Measurements from ENCODE around the gene LYAR.

LYAR gene

DNA sequence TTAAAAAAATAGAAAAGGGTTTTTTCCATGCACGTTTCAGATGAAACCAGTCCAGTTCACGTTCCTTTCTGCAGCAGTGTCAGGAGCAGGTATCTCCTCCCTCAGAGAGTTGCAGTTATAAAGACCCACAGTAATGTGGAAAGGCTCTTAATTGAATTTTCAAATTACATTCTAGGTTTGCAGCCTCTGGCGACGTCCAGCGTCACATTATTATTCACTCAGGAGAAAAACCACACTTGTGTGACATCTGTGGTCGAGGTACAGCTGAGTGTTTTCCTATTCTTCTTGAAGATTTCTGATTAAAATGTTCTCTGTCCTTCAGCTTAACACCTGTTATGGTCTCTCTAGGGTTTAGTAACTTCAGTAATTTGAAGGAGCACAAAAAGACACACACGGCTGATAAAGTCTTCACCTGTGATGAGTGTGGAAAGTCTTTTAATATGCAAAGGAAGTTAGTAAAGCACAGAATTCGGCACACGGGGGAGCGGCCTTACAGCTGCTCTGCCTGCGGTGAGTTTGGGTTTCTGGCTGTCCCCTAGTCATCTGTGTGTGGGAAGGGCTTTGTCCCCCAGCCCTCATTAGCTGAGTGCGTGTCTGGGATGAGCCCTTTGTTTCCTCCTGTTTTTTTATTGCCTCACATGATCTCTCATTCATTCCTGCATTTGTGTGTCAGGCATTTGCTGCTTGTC, 25.7 kb upstream of the LYAR start:
- no peak for DNase-seq (ENCODE audit: low spot score)

GRCh38 chr4:4311193-4311592, 21.2 kb upstream of the LYAR start:
- no peak for DNase-seq (ENCODE audit: low spot score)

DNA sequence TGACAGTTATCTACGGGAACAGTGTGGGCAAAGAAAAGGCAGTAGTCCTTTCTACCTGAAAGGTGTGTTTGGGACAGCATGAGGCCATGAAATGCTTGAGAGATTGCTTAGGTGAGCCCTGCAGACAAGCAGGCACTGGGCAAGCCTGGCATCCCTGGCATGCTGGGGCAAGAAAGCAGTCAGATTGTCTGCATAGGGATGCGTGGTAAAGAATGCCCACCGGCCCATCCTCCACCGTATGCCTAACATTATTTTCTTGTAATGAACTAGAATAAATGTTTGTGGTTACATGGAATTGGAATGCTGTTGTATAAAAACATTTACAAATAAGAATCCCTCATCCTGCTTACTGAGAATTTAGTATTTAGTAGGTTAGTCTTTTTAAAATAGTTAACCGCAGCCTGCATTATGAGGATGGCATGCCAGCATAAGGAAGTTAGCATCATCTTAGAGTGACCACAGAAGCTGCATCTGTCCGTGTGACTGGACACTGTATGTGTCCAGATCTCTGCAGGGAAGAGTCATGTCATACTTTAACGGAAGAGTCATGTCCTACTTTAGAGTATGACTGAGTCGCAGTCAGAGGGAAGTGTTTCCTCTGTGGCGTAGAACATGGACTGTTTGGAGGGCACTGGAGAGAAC, 19.0 kb upstream of the LYAR start:
- DNase-seq (ENCODE audit: low spot score): no peak

GRCh38 chr4:4306920-4307319, 17.0 kb upstream of the LYAR start:
- DNase-seq (ENCODE audit: low spot score): no peak

DNA sequence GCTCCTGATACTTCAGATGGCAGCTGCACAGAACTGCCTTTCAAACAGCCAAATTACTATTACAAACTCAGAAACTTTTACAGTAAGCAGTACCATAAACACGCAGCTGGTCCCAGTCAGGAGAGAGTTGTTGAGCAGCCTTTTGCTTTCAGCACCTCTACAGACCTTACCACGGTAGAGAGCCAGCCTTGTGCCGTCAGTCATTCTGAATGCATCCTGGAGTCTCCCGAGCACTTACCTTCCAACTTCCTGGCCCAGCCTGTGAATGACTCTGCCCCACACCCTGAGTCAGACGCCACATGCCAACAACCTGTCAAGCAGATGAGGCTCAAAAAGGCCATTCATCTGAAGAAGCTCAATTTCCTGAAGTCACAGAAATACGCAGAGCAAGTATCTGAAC, 12.5 kb upstream of the LYAR start:
- no peak for DNase-seq (ENCODE audit: low spot score)

DNA sequence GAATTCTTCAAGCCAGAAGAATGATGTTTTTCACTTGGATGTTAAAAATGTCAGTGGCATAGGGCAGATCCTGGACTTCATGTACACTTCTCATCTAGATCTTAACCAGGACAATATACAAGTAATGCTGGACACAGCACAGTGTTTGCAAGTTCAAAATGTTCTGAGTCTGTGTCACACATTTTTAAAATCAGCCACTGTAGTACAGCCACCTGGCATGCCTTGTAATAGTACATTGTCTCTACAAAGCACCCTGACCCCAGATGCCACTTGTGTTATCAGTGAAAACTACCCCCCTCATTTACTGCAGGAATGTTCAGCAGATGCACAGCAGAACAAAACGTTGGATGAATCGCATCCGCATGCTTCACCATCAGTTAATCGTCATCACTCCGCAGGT, 12.0 kb upstream of the LYAR start:
- no peak for DNase-seq (ENCODE audit: low spot score)

DNA sequence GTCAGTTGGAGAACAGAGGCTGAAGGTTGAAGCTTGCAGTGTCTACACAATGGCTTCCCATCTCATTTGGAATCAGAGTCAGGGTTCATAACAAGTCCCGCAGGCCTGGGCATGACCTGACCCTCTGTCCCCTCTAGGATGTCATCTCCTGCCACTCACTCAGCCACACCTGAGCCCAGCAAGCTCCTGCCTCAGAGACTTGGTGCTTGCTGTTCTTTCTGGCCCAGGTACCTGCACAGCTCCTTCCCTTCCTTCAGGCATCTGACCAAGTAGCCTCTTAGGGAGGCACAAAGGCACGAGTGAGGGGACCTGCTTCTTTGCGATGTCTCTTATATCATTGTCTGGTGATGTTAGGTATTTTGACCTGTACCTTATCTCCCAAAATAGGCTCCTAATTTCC, 9.1 kb upstream of the LYAR start:
- DNase-seq (ENCODE audit: low spot score): no peak

DNA sequence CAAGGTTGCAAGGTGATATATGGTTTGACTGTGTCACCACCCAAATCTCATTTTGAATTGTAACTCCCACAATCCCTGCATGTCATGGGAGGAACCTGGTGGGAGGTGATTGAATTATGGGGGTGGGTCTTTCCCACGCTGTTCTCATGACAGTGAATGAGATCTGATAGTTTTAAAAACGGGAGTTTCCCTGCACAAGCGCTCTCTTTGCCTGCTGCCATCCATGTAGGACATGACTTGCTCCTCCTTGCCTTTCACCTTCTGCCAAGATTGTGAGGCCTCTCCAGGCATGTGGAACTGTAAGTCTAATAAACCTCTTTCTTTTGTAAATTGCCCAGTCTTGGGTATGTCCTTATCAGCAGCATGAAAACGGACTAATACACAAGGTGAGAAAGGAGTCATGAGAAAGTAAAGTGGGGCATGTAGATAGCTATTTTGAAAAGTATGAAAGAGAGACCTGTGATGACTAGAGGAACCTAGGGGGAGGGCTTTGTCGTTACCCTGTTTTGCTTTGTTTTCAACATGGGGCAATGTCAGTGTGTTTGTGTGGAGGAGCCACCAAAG, 6.4 kb upstream of the LYAR start:
- no peak for DNase-seq (ENCODE audit: low spot score)

- no peak for DNase-seq (ENCODE audit: low spot score)
These were observed 3.3 kb upstream of the LYAR start for GRCh38 chr4:4293279-4293678.

- DNase-seq (ENCODE audit: low spot score): no peak
These were observed 385 bp downstream of the LYAR start for GRCh38 chr4:4289597-4289940.

DNA sequence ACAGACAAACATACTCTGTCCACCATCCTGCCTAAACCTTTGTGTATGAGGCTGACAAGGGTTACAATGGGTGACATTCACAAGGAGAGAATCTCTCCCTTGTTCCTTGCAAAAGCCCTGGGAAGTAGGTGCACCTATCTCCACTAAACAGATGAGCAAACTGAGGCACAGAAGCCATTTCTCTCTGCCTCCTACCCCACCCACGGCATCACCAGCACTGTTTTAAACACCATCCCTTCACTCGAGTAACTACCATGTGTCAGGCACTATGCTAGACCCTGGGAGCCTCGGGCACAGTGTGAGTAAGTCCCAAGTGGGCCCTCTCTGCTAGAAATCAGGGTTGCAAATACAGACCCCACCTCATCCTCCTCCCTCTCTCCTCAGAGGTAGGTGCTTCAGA, 899 bp downstream of the LYAR start:
- no peak for DNase-seq (ENCODE audit: low spot score)

DNA sequence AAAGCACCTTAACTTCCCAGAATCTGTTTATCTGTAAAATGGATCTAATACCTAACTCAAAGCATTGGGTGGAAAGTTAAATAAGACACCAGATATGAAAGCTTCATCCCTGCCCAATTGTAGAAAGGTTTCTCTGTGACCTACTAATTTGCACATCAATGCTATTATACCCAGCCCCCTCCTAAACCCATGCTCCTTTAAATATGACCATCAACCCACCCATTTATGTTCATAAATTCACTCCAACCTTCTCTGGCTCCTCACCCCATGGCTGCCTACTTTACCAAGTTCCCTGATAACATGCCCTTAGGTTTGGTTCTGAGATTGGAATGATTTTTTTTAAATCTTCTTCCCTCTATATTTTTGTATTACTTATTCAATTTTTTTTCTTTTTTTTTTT, 1.9 kb downstream of the LYAR start:
- DNase-seq (ENCODE audit: low spot score): no peak

DNA sequence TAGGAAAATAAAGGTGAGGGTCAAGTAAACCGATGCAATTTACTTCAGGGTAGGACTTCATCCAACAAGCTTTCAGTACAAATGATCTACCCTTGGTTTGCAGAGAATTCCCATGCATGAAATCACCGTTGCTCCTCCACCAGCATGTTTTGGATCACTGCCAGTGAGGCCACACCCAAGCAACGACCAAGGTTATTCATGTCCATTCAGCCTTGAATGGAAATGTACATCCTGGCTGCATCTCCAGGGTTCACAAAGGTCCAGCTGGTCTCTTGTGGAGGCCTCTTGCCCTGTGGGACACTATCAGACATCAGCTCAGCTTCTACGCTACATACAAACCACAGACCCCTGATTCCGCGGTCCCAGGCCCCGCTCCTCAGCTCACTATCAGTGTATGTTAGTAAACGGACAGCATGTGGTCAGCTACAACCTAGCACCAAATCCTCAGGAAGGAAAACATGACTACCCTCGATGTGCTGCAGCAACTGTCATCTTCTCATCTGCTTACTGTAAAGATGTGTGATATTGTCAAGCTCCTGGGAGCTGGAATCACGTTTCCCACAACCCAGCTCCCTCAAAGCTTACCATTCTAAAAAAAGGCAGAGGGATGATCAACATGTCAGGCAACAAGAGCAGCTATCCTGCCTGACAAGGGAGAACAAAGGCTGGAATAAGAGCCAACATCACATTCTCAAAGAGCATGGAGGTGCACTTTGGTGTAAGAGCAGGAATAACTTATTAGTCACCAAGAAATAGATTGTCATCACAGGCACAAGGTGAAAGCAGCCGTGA, 4.9 kb downstream of the LYAR start:
- no peak for DNase-seq (ENCODE audit: low spot score)

- no peak for DNase-seq (ENCODE audit: low spot score)
These were observed 8.2 kb downstream of the LYAR start for GRCh38 chr4:4281787-4282186.

- no peak for DNase-seq (ENCODE audit: low spot score)
These were observed 12.4 kb downstream of the LYAR start for GRCh38 chr4:4277531-4277930.

- DNase-seq (ENCODE audit: low spot score): no peak
These were observed 15.7 kb downstream of the LYAR start for GRCh38 chr4:4274226-4274625.

DNA sequence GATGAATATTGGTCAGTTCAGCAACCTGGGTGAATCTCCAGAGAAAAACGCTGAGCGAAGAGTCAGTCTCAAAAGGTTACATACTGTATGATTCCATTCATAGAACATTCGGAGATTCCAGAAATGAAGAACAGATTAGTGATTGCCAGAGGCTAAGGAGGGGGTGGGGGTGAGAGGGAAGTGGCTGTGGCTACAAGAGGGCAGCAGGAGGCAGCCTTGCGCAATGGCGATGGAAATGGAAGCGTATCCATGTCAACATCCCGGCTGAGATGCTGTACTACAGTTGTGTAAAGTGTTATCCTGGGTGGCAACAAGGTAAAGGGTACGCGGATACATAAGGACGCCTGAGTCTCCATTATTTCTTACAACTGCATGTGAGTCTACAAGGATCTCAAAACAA, 18.0 kb downstream of the LYAR start:
- no peak for DNase-seq (ENCODE audit: low spot score)

- peak; percentile 40 for DNase-seq (ENCODE audit: low spot score)
These were observed 19.4 kb downstream of the LYAR start for GRCh38 chr4:4270529-4270928.

DNA sequence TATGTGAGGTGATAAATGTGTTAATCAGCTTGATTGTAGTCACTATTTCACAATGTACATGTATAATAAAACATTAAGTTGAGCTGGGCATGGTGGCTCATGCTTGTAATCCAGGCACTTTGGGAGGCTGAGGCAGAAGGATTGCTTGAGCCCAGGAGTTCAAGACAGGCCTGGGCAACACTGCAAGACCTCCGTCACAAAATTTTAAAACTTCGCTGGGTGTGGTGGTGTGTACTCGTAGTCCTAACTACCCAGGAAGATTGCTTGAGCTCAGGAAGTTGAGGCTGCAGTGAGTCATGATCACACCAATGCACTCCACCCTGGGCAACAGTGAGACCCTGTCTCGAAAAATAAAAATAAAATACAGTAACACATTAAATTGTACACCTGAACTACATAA, 20.1 kb downstream of the LYAR start:
- DNase-seq (ENCODE audit: low spot score): peak; percentile 78

- DNase-seq (ENCODE audit: low spot score): peak; percentile 52
These were observed 20.6 kb downstream of the LYAR start for GRCh38 chr4:4269331-4269731.

- no peak for DNase-seq (ENCODE audit: low spot score)
These were observed 21.2 kb downstream of the LYAR start for GRCh38 chr4:4268776-4269175.

DNA sequence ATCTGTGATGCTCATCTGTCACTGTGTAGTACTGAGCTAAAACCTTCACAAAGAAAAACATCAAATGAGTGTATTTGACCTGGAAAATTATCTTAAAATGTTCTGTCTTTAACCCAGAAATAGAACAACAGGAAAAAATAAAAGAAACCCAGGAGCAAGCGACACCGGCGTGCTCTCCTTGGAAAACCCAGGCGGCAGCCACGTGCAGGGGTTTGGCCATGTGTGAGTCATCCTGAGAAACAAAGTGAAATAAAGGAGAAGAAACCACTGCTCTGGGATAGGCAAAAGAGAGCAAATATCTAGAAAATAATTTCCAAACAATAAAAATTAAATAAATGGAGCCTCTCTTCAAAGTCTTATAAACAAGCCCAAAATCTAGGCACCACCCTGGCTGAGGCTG, 22.0 kb downstream of the LYAR start:
- no peak for DNase-seq (ENCODE audit: low spot score)

DNA sequence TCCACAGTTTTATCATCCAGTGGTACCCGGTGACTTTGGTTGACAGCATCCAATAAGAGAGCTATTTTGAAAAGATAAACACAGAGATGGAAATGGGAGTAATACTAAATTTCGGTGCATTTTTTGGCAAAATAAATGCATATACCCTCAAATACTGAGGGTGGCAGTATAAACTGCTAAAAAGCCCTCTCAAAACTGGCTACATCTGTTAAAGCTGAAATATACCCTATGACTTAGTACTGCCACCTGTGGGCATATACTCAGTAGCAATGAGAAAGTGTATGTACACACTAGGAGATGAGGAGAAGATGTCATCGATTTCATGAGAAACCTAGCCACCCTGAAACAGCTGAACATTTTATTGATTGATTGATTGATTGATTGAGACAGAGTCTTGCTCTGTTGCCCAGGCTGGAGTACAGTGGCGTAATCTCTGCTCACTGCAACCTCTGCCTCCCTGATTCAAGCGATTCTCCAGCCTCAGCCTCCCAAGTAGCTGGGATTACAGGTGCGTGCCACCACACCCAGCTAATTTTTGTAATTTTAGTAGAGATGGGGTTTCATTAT, 29.7 kb downstream of the LYAR start:
- peak; percentile 77 for DNase-seq (ENCODE audit: low spot score)
